Loucy (cell line): ENCODE data around the gene MAPK1.

Source experiments
- H2AFZ ChIP-seq: fragments of 200-600 bp; sonication (generic); 2 replicates; pipeline ENCODE4 v1.6.0; 2016; ENCODE audit warnings: antibody characterized with exemption, mild to moderate bottlenecking, low read length, moderate library complexity
- H3F3A ChIP-seq: fragments of 200-600 bp; 2 replicates; pipeline ENCODE4 v1.6.0; 2016; ENCODE audit warnings: antibody characterized with exemption, low read depth, mild to moderate bottlenecking
- H3K27me3 ChIP-seq: fragments of 200-600 bp; sonication (generic); 2 replicates; pipeline ENCODE4 v1.6.1; 2014; ENCODE audit warnings: low read length, mild to moderate bottlenecking; ENCODE audit not compliant: insufficient read depth, poor library complexity, severe bottlenecking
- H3K36me3 ChIP-seq: fragments of 200-600 bp; sonication (generic); 2 replicates; pipeline ENCODE4 v1.6.1; 2016; ENCODE audit warnings: low read length; ENCODE audit not compliant: insufficient read depth
- H3K4me1 ChIP-seq: fragments of 200-600 bp; sonication (generic); 2 replicates; pipeline ENCODE4 v1.5.1; 2014; ENCODE audit warnings: low read length, mild to moderate bottlenecking; ENCODE audit not compliant: insufficient read depth, poor library complexity, severe bottlenecking
- H3K4me2 ChIP-seq: fragments of 200-600 bp; sonication (generic); 2 replicates; pipeline ENCODE4 v1.6.0; 2014; ENCODE audit warnings: antibody characterized with exemption, low read length, low read depth, mild to moderate bottlenecking; ENCODE audit not compliant: poor library complexity, severe bottlenecking
- H3K4me3 ChIP-seq: fragments of 200-600 bp; sonication (generic); 2 replicates; pipeline ENCODE4 v1.5.1; 2014; ENCODE audit warnings: low read length, mild to moderate bottlenecking, mixed read lengths; ENCODE audit not compliant: poor library complexity, severe bottlenecking
- H3K79me2 ChIP-seq: fragments of 200-600 bp; sonication (generic); 2 replicates; pipeline ENCODE4 v1.6.1; 2014; ENCODE audit warnings: low read length; ENCODE audit not compliant: insufficient read depth
- H3K9ac ChIP-seq: fragments of 200-600 bp; sonication (generic); 2 replicates; pipeline ENCODE4 v1.6.0; 2014; ENCODE audit warnings: mild to moderate bottlenecking, low read depth, low read length, moderate library complexity; ENCODE audit not compliant: poor library complexity, severe bottlenecking
- H3K9me2 ChIP-seq: fragments of 200-600 bp; sonication (generic); replicated peaks from 2 replicates; pipeline ENCODE4 v1.6.1; 2016; ENCODE audit warnings: low read depth, low read length, mixed read lengths
- H3K9me3 ChIP-seq: fragments of 200-600 bp; sonication (generic); 2 replicates; pipeline ENCODE4 v1.6.1; 2014; ENCODE audit warnings: mild to moderate bottlenecking, antibody characterized with exemption, low read length, low read depth; ENCODE audit not compliant: insufficient read depth
- H4K20me1 ChIP-seq: fragments of 200-600 bp; sonication (generic); 2 replicates; pipeline ENCODE4 v1.6.0; 2014; ENCODE audit warnings: antibody characterized with exemption, low read length, mild to moderate bottlenecking; ENCODE audit not compliant: insufficient read depth, poor library complexity, severe bottlenecking
- EZH2phosphoT487 ChIP-seq: fragments of 200-600 bp; IDR thresholded peaks from 2 replicates; pipeline ENCODE4 v1.6.1; 2018; ENCODE audit warnings: antibody characterized with exemption, mild to moderate bottlenecking, moderate library complexity, borderline replicate concordance
- TF ChIP-seq, protein P1 (sequence below): fragments of 200-600 bp; sonication (generic); conservative IDR thresholded peaks from 2 replicates; pipeline ENCODE4 v1.5.1; 2014; ENCODE audit warnings: mild to moderate bottlenecking, antibody characterized with exemption, low read length

Gene MAPK1

DNA sequence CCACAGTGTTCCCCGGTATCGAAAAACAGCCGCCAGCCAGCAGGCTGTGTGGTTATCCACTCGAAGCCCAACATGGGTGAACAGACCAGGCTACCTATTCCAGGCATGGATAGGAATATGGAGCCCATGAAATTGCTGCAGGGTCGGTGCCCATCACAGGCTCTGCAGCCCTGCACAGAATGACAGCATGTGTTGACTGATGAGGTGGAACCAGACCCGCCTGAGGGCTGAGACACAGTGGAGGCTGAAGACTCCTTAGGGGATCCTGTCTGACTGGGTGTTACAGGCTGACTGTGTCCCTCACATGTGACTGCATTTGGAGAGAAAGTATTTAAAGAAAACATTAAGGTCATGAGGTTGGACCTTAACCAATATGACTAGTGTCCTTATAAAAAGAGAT, 125.7 kb downstream of the MAPK1 start:
- Histone ChIP-seq H3K36me3 (no peaks in the 10 kb centered on the region), H3K4me3 (no peak overlapping the region), H3K9ac (no peak overlapping the region), H3K27me3 (no peaks in the 10 kb centered on the region), H4K20me1 (no peaks in the 10 kb centered on the region), H3K4me1 (no peaks in the 10 kb centered on the region), H2AFZ (no peak overlapping the region), H3K9me2 (no peaks in the 10 kb centered on the region), H3K4me2 (no peak overlapping the region), H3K79me2 (no peaks in the 10 kb centered on the region), H3K9me3 (no peaks in the 10 kb centered on the region), H3F3A (no peaks in the 10 kb centered on the region)
- TF ChIP-seq, protein P1, sequence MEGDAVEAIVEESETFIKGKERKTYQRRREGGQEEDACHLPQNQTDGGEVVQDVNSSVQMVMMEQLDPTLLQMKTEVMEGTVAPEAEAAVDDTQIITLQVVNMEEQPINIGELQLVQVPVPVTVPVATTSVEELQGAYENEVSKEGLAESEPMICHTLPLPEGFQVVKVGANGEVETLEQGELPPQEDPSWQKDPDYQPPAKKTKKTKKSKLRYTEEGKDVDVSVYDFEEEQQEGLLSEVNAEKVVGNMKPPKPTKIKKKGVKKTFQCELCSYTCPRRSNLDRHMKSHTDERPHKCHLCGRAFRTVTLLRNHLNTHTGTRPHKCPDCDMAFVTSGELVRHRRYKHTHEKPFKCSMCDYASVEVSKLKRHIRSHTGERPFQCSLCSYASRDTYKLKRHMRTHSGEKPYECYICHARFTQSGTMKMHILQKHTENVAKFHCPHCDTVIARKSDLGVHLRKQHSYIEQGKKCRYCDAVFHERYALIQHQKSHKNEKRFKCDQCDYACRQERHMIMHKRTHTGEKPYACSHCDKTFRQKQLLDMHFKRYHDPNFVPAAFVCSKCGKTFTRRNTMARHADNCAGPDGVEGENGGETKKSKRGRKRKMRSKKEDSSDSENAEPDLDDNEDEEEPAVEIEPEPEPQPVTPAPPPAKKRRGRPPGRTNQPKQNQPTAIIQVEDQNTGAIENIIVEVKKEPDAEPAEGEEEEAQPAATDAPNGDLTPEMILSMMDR = no peak
- TF ChIP-seq EZH2phosphoT487 = no peak

DNA sequence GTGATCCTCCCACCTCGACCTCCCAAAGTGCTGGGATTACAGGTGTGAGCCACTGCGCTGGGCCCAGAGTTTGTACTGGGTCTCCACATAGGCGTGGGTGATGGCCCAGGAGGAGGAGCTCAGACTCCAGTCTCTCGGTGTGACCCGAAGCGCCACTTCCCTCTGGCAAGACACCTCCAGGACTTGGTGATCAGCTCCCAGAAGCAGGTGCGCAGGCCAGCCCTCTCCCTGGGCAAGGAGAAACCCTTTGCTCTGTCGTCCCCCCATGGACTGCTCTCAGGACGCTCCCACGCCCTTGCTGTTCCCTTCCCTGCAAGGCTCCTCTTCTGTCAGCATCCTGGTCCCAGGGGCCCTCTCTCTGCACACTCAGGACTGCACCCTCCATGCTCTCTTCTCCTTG, 126.4 kb downstream of the MAPK1 start:
- no peak overlapping the region for H3K4me2 ChIP-seq
- H3K36me3 ChIP-seq = no peaks in the 10 kb centered on the region
- no peaks in the 10 kb centered on the region for H3K9me3 ChIP-seq
- H3F3A ChIP-seq = no peaks in the 10 kb centered on the region
- no peak overlapping the region for H3K9ac ChIP-seq
- H2AFZ ChIP-seq = no peak overlapping the region
- no peaks in the 10 kb centered on the region for H3K9me2 ChIP-seq
- no peaks in the 10 kb centered on the region for H4K20me1 ChIP-seq
- TF ChIP-seq, protein P1 = no peak
- no peak for TF ChIP-seq EZH2phosphoT487
- no peak overlapping the region for H3K4me3 ChIP-seq
- H3K4me1 ChIP-seq = no peaks in the 10 kb centered on the region
- H3K27me3 ChIP-seq = no peaks in the 10 kb centered on the region
- no peaks in the 10 kb centered on the region for H3K79me2 ChIP-seq

DNA sequence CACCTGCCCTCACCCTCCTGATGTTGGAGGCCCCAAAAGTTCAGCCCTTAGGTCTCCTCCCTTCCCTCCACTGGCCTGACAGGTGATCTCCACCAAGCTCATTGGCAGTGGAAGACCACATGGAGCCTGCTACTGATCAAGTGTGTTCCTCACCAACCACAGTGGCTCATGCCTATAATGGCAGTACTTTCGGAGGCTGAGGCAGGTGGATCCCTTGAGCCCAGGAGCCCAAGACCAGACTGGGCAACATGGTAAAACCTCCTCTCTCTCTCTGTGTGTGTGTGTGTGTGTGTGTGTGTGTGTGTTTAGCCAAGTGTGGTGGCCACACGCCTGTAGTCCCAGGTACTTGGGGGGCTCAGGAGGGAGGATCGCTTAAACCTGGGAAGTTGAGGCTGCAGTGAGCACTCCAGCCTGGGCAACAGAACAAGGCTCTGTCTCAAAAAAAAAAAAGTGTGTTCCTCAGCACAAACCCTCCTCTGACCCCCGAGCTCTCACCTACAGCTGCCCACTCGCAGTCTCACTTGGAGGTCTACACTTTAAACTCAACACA, 127.5 kb downstream of the MAPK1 start:
- Histone ChIP-seq H3K4me2 (no peak overlapping the region), H3K9ac (no peak overlapping the region), H3K36me3 (no peaks in the 10 kb centered on the region), H4K20me1 (no peaks in the 10 kb centered on the region), H3F3A (no peaks in the 10 kb centered on the region), H3K79me2 (peaks cover 2% of the 10 kb centered on the region), H3K27me3 (no peaks in the 10 kb centered on the region), H3K4me1 (peaks cover 2% of the 10 kb centered on the region), H2AFZ (no peak overlapping the region), H3K9me3 (no peaks in the 10 kb centered on the region), H3K9me2 (no peaks in the 10 kb centered on the region), H3K4me3 (no peak overlapping the region)
- TF ChIP-seq EZH2phosphoT487 = no peak
- TF ChIP-seq, protein P1 = no peak
